CD4-positive, CD25-positive, alpha-beta regulatory T cell (primary cell): ENCODE measurements around the gene ZFP62. TPM values are rescaled to one million over a fixed set of nuclear protein-coding genes. Genes with fewer than 3 reads are reported as not detected.

Experiments used
- ATAC-seq, 2 donors: fragments of 150-1000 bp; cut with Tn5 transposase; one replicate each; pipeline ENCODE4 v1.10.0; 2021; ENCODE audit warnings: low read depth in 2 of 2, moderate number of reproducible peaks in 2 of 2, moderate library complexity in 1 of 2
- DNase-seq, 3 donors: peaks; one replicate each; pipeline versions ENCODE4 v3.0.0 to v3.0.0-alpha.2; 2012 to 2022; ENCODE audit warnings: mixed read lengths in 1 of 3
- H3K27ac ChIP-seq: one replicate; pipeline ENCODE4 v1.7.0; 2013; ENCODE audit warnings: mild to moderate bottlenecking, low read length; ENCODE audit not compliant: insufficient read depth, poor library complexity, severe bottlenecking
- H3K27me3 ChIP-seq: one replicate; pipeline ENCODE4 v1.7.0; 2013; ENCODE audit warnings: low read length; ENCODE audit not compliant: control insufficient read depth, insufficient read depth
- H3K36me3 ChIP-seq: one replicate; pipeline ENCODE4 v1.7.0; 2013; ENCODE audit warnings: mild to moderate bottlenecking, low read length, moderate library complexity; ENCODE audit not compliant: control insufficient read depth, insufficient read depth
- H3K4me1 ChIP-seq: 2 replicates; pipeline ENCODE4 v1.7.0; 2013; ENCODE audit warnings: mild to moderate bottlenecking, low read length; ENCODE audit not compliant: insufficient read depth, control insufficient read depth, poor library complexity, severe bottlenecking
- H3K4me3 ChIP-seq: one replicate; pipeline ENCODE4 v1.7.0; 2013; ENCODE audit warnings: low read depth, mild to moderate bottlenecking, low read length, moderate library complexity
- H3K9me3 ChIP-seq, 2 experiments: 1 replicate in 1 of 2; 2 replicates in 1 of 2; pipeline ENCODE4 v1.7.0; 2013; ENCODE audit warnings: low read length in 2 of 2, mild to moderate bottlenecking in 1 of 2, moderate library complexity in 1 of 2; ENCODE audit not compliant: control insufficient read depth in 2 of 2
- H3K27ac Mint-ChIP-seq, 3 donors: one replicate each; pipeline ENCODE4 v1.8.0; 2020 to 2022; ENCODE audit warnings: mild to moderate bottlenecking in 3 of 3, mixed read lengths in 3 of 3, moderate library complexity in 2 of 3
- H3K27me3 Mint-ChIP-seq: one replicate; pipeline ENCODE4 v1.8.0; 2022; ENCODE audit warnings: mild to moderate bottlenecking, mixed read lengths
- H3K36me3 Mint-ChIP-seq: one replicate; pipeline ENCODE4 v1.8.0; 2020; ENCODE audit warnings: mixed read lengths
- H3K4me1 Mint-ChIP-seq, 4 donors: one replicate each; pipeline ENCODE4 v1.8.0; 2020 to 2022; ENCODE audit warnings: mixed read lengths in 4 of 4, mild to moderate bottlenecking in 1 of 4
- H3K4me3 Mint-ChIP-seq, 4 donors: one replicate each; pipeline ENCODE4 v1.8.0; 2020 to 2022; ENCODE audit warnings: mild to moderate bottlenecking in 4 of 4, mixed read lengths in 4 of 4, moderate library complexity in 3 of 4
- H3K9me3 Mint-ChIP-seq, 7 donors: one replicate each; pipeline ENCODE4 v1.8.0; 2020 to 2022; ENCODE audit warnings: mixed read lengths in 7 of 7, mild to moderate bottlenecking in 3 of 7, moderate library complexity in 2 of 7
- polyA plus RNA-seq, 4 donors: library from polyadenylated mRNA; unstranded; fragments of 300-500 nt; fragmentation: Illumina TruSeq; gene quantifications; one replicate each; pipeline ENCODE4 v1.2.3, GENCODE V29; 2021
- total RNA-seq: library from RNA; stranded (reverse); gene quantifications from one replicate; pipeline ENCODE4 v1.2.3, GENCODE V29; 2022

The ZFP62 gene
- total and polyA plus RNA-seq, 5 donors from 2014 or later, result 21.4 to 31.2 (median 22.1) TPM

GRCh38 chr5:180806351-180807011, 54.6 kb downstream of the ZFP62 start:
- Mint-ChIP-seq H3K27ac (peak overlapping the region; percentile 98 to 100 (median 98)), H3K4me3 (peak overlapping the region; percentile 90 to 92 (median 91)), H3K9me3 (peaks cover 0 to 3% (median 0%) of the 10 kb centered on the region in 7 donors), H3K36me3 (peaks cover 33% of the 10 kb centered on the region), H3K27me3 (peaks cover 4% of the 10 kb centered on the region), H3K4me1 (peaks cover 22 to 73% (median 55%) of the 10 kb centered on the region in 4 donors)
- DNase-seq (no peak), ATAC-seq (no peak)
- H3K36me3 ChIP-seq, result no peaks in the 10 kb centered on the region
- H3K27me3 ChIP-seq, result no peaks in the 10 kb centered on the region
- peak overlapping the region; percentile 98 for H3K27ac ChIP-seq
- peak overlapping the region; percentile 97 for H3K4me3 ChIP-seq
- H3K9me3 ChIP-seq, result no peaks in the 10 kb centered on the region
- peaks cover 74% of the 10 kb centered on the region for H3K4me1 ChIP-seq

- H3K27me3 ChIP-seq, result no peaks in the 10 kb centered on the region
- H3K4me1 ChIP-seq, result peaks cover 85% of the 10 kb centered on the region
- no peaks in the 10 kb centered on the region for H3K27me3 Mint-ChIP-seq
- peaks cover 48% of the 10 kb centered on the region for H3K36me3 Mint-ChIP-seq
- H3K9me3 ChIP-seq, result no peaks in the 10 kb centered on the region
- DNase-seq, result peak in 1 of 3 donors; percentile 47
- peak overlapping the region; percentile 98 to 100 (median 99) for H3K27ac Mint-ChIP-seq
- ATAC-seq, result peak; percentile 2 to 5
- H3K36me3 ChIP-seq, result peaks cover 10% of the 10 kb centered on the region
- H3K9me3 Mint-ChIP-seq, result no peaks in the 10 kb centered on the region
- H3K27ac ChIP-seq, result peak overlapping the region; percentile 89
- H3K4me3 Mint-ChIP-seq, result peak overlapping the region; percentile 90 to 92 (median 91)
- peaks cover 30 to 82% (median 72%) of the 10 kb centered on the region in 4 donors for H3K4me1 Mint-ChIP-seq
- H3K4me3 ChIP-seq, result peak overlapping the region; percentile 79
These were observed 56.9 kb downstream of the ZFP62 start for GRCh38 chr5:180804129-180804618.

DNA sequence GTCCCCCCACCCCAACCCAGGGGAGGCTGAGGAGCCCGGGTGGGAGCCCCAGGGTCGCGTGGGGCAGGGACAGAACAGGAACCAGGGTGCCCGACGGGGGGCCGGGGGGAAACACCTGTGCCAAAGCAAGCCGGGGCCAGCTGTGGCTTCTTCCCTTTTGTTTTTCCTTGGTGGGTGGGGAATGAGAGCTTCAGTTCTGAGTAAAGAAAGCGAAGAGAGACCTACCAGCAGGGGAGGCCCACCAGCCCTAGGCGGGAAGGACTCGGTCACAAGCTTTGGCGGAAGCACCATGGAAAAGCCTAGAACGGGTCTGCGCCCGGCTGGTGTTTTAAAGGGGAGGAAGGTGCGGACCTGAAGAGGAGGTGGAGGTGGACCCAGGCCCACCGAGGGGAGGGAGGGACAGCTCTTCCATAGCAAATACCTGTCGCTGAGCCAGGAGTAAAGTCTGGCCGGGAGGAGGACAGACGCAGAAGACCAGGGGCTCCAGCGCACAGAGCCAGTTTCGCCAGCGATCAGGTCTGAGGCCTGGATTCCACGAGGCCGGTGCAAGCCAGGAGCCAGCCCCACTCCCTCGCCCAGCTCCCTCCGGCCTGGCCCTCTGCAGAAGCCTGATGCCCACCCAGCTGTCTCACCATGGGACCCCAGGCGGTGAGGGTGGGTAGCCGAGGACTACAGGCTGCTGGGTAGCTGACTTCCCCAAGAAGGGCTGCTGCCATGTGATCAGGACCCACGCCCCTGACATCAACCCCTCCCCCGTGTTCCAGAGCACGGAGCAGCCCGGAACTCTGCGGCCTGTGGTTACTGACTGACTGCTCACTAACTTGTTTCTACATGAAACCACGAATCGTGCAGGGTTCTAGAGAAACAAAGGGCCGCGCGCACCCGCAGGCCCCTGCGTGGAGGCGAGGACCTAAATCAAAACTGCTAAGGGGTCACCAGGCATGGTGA, 57.6 kb downstream of the ZFP62 start:
- H3K9me3 ChIP-seq, result no peaks in the 10 kb centered on the region
- peak; percentile 77 to 83 for ATAC-seq
- Mint-ChIP-seq H3K36me3 (peaks cover 55% of the 10 kb centered on the region), H3K9me3 (no peaks in the 10 kb centered on the region), H3K4me1 (peaks cover 35 to 83% (median 73%) of the 10 kb centered on the region in 4 donors), H3K27me3 (no peaks in the 10 kb centered on the region), H3K4me3 (peak overlapping the region; percentile 90 to 92 (median 91)), H3K27ac (peak overlapping the region; percentile 95 to 99 (median 98))
- peak; percentile 76 to 97 (median 88) for DNase-seq
- peaks cover 85% of the 10 kb centered on the region for H3K4me1 ChIP-seq
- peaks cover 10% of the 10 kb centered on the region for H3K36me3 ChIP-seq
- H3K27me3 ChIP-seq, result no peaks in the 10 kb centered on the region
- H3K4me3 ChIP-seq, result peak overlapping the region; percentile 79
- H3K27ac ChIP-seq, result peak overlapping the region; percentile 89

DNA sequence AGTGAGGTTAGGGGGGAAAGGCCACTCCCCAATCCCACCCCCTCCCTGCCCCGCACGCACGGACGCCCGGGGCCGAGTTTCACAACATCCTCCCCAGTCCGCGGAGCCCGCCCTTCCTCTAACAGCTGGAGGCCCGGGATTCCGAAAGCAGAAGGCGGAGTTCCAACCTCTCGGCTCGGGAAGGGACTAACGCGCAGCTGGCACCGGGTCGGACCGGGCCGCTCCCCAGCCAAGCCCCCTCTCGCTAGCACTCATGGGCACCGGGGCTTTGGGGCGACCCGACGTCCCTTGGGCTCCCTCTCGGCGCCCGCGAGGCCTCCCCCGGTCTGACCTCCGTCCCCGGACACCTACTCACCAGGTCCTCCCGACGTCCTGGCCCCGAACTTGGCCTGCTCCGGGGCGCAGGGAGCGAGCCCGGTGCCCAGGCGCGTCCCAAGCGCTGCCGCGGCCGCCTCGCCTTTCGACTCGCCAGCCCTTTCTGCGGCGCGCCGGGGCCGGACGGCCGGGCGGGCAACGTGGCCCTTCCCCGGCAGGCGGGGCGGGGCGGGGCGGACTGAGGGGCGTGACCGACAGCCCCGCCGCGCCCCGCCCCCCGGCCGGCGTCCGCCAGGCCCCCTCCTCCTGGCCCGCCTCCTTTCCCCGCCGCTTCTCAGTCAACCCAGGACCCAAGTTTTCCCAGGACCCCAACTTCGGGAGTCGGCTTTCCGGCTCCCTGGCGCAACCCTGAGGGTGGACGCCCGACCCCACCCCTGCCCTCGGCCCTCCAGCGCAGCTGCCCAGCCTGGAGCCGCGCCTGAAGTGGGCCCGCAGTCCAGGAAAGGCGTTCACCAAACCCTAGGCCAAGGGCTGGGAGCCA, 58.5 kb downstream of the ZFP62 start, which contains the start of gene MGAT1:
Gene MGAT1 (minus strand): TSS at position 482 of the 856 bp plus-strand sequence. CDS start 9,835 bp downstream, outside the sequence.
- ATAC-seq (peak; percentile 53 to 60), DNase-seq (peak; percentile 67 to 79 (median 70))
- no peaks in the 10 kb centered on the region for H3K27me3 Mint-ChIP-seq
- H3K4me1 Mint-ChIP-seq, result peaks cover 29 to 83% (median 72%) of the 10 kb centered on the region in 4 donors
- H3K27ac Mint-ChIP-seq, result peak within 1 kb of the TSS; percentile 95 to 99 (median 98)
- Histone ChIP-seq H3K27me3 (no peaks in the 10 kb centered on the region), H3K4me1 (peaks cover 85% of the 10 kb centered on the region), H3K9me3 (no peaks in the 10 kb centered on the region), H3K36me3 (peaks cover 15% of the 10 kb centered on the region), H3K27ac (peak within 1 kb of the TSS; percentile 89), H3K4me3 (peak within 1 kb of the TSS; percentile 90)
- H3K9me3 Mint-ChIP-seq, result no peaks in the 10 kb centered on the region
- H3K4me3 Mint-ChIP-seq, result peak within 1 kb of the TSS; percentile 91 to 97 (median 94)
- peaks cover 57% of the 10 kb centered on the region for H3K36me3 Mint-ChIP-seq

DNA sequence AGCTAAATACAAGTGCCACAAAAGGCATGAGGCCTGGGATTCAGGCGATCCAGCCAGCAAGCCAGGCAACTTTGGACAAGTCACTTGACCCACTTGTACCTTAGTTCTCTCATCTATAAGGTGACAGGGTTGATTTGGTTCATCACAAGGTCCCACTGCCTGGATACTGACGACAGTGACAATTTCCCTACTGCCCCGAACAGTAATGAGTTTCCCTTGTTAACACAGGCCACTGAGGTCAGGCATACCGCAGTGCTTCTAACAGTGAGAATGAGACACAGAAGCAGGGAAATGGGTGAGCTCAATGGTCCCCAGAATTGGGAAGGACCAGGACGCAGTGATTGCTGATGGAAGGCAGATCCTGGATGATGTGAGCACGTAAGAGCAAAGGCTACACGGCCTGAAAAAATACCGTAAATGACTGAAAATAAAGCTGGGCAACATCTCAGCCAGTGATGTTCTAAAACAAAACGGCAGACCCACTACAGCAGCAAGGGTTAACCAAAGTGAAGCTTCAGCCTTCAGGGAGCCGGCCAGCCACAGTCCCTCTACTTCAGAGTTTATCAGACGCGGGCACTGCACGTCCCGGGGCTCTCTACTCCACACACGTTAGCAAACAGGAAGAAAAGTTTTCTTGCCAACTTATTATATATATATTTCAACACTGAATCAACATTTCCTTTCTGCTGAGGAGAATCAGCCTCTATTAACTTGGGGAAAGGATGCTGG, 59.3 kb downstream of the ZFP62 start:
- H3K4me3 Mint-ChIP-seq, result peak overlapping the region; percentile 91 to 97 (median 94)
- H3K4me1 ChIP-seq, result peaks cover 85% of the 10 kb centered on the region
- peaks cover 15% of the 10 kb centered on the region for H3K36me3 ChIP-seq
- peaks cover 24 to 82% (median 68%) of the 10 kb centered on the region in 4 donors for H3K4me1 Mint-ChIP-seq
- H3K27me3 ChIP-seq, result no peaks in the 10 kb centered on the region
- peak overlapping the region; percentile 90 for H3K4me3 ChIP-seq
- DNase-seq (no peak), ATAC-seq (no peak)
- H3K27ac Mint-ChIP-seq, result peak overlapping the region; percentile 53 to 90 (median 86)
- peaks cover 54% of the 10 kb centered on the region for H3K36me3 Mint-ChIP-seq
- no peaks in the 10 kb centered on the region for H3K9me3 ChIP-seq
- H3K27ac ChIP-seq, result peak overlapping the region; percentile 89
- H3K27me3 Mint-ChIP-seq, result no peaks in the 10 kb centered on the region
- H3K9me3 Mint-ChIP-seq, result no peaks in the 10 kb centered on the region

- Mint-ChIP-seq H3K4me1 (peaks cover 28 to 82% (median 68%) of the 10 kb centered on the region in 4 donors), H3K27ac (peak overlapping the region; percentile 87 to 97 (median 90)), H3K9me3 (no peaks in the 10 kb centered on the region), H3K4me3 (peak overlapping the region; percentile 91 to 97 (median 94)), H3K36me3 (peaks cover 54% of the 10 kb centered on the region), H3K27me3 (no peaks in the 10 kb centered on the region)
- H3K4me3 ChIP-seq, result peak overlapping the region; percentile 90
- DNase-seq (no peak), ATAC-seq (no peak)
- H3K27me3 ChIP-seq, result no peaks in the 10 kb centered on the region
- H3K27ac ChIP-seq, result peak overlapping the region; percentile 47
- H3K9me3 ChIP-seq, result no peaks in the 10 kb centered on the region
- peaks cover 83% of the 10 kb centered on the region for H3K4me1 ChIP-seq
- H3K36me3 ChIP-seq, result peaks cover 24% of the 10 kb centered on the region
These were observed 60.9 kb downstream of the ZFP62 start for GRCh38 chr5:180799902-180800801.
